ENCODE measurements around the gene ABCA13.

DNA sequence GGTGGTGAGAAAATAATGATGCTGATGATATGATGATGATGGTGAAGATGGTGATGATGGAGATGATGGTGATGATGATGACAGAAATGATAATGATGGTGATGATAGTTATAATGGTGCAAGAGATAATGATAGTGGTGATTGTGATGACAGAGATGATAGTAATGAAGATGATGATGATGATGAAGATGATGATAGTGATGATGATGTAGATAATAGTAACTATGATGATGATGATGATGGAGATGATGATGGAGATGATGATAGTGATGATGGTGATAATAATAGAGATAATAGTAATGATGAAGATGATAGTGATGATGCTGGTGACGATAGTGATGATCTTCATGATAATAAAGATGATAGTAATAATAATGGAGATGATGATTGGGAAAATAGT lies 22.2 kb downstream of the ABCA13 start:
- TF ChIP-seq, protein P1, sequence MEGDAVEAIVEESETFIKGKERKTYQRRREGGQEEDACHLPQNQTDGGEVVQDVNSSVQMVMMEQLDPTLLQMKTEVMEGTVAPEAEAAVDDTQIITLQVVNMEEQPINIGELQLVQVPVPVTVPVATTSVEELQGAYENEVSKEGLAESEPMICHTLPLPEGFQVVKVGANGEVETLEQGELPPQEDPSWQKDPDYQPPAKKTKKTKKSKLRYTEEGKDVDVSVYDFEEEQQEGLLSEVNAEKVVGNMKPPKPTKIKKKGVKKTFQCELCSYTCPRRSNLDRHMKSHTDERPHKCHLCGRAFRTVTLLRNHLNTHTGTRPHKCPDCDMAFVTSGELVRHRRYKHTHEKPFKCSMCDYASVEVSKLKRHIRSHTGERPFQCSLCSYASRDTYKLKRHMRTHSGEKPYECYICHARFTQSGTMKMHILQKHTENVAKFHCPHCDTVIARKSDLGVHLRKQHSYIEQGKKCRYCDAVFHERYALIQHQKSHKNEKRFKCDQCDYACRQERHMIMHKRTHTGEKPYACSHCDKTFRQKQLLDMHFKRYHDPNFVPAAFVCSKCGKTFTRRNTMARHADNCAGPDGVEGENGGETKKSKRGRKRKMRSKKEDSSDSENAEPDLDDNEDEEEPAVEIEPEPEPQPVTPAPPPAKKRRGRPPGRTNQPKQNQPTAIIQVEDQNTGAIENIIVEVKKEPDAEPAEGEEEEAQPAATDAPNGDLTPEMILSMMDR (IDR thresholded peaks at IDR 0.05): no peak
- TF ChIP-seq, protein P2, sequence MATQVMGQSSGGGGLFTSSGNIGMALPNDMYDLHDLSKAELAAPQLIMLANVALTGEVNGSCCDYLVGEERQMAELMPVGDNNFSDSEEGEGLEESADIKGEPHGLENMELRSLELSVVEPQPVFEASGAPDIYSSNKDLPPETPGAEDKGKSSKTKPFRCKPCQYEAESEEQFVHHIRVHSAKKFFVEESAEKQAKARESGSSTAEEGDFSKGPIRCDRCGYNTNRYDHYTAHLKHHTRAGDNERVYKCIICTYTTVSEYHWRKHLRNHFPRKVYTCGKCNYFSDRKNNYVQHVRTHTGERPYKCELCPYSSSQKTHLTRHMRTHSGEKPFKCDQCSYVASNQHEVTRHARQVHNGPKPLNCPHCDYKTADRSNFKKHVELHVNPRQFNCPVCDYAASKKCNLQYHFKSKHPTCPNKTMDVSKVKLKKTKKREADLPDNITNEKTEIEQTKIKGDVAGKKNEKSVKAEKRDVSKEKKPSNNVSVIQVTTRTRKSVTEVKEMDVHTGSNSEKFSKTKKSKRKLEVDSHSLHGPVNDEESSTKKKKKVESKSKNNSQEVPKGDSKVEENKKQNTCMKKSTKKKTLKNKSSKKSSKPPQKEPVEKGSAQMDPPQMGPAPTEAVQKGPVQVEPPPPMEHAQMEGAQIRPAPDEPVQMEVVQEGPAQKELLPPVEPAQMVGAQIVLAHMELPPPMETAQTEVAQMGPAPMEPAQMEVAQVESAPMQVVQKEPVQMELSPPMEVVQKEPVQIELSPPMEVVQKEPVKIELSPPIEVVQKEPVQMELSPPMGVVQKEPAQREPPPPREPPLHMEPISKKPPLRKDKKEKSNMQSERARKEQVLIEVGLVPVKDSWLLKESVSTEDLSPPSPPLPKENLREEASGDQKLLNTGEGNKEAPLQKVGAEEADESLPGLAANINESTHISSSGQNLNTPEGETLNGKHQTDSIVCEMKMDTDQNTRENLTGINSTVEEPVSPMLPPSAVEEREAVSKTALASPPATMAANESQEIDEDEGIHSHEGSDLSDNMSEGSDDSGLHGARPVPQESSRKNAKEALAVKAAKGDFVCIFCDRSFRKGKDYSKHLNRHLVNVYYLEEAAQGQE (IDR thresholded peaks at IDR 0.05; ENCODE audit: insufficient read depth in 1 of 2, low read depth in 2 of 2, low read length in 1 of 2): no peak
- TF ChIP-seq TCF7L2 (IDR thresholded peaks at IDR 0.05; ENCODE audit: low read depth, low read length) (no peak), SIN3A (IDR thresholded peaks at IDR 0.05; ENCODE audit: borderline replicate concordance, insufficient read depth, low read depth, low read length) (no peak)

Measured in Panc1 (cell line).